Spinal cord (tissue), 10 donors: Measurements from ENCODE around the gene CST3. TPM values are rescaled to one million over a fixed set of nuclear protein-coding genes. Genes with fewer than 3 reads are reported as not detected.

Source experiments
- DNase-seq, 6 donors: peaks; one replicate each; pipeline versions ENCODE4 v3.0.0 to v3.0.0-alpha.2; 2013 to 2015; ENCODE audit warnings: low spot score in 6 of 6, low read depth in 4 of 6
- H3K27ac ChIP-seq: one replicate; pipeline ENCODE4 v1.5.1; 2013; ENCODE audit warnings: low read depth, low read length, control low read depth
- H3K27me3 ChIP-seq: one replicate; pipeline ENCODE4 v1.6.1; 2013; ENCODE audit warnings: low read length; ENCODE audit not compliant: control insufficient read depth, insufficient read depth
- H3K36me3 ChIP-seq: one replicate; pipeline ENCODE4 v1.6.1; 2013; ENCODE audit warnings: low read length; ENCODE audit not compliant: control insufficient read depth, insufficient read depth
- H3K4me1 ChIP-seq: one replicate; pipeline ENCODE4 v1.6.1; 2013; ENCODE audit warnings: low read length; ENCODE audit not compliant: control insufficient read depth, insufficient read depth
- H3K4me3 ChIP-seq: one replicate; pipeline ENCODE4 v1.5.1; 2013; ENCODE audit warnings: low read depth, low read length, control low read depth
- H3K9me3 ChIP-seq: one replicate; pipeline ENCODE4 v1.6.1; 2013; ENCODE audit warnings: low read length; ENCODE audit not compliant: control insufficient read depth, insufficient read depth
- WGBS: methylation state at CpG from one replicate; pipeline ENCODE4 v1.1.5; 2013; ENCODE audit warnings: missing lambda C conversion rate; ENCODE audit not compliant: insufficient coverage; 5-methylcytosine and 5-hydroxymethylcytosine counted together
- polyA plus RNA-seq, 2 donors: library from polyadenylated mRNA; unstranded; fragments of 120-200 nt; gene quantifications; one replicate each; pipeline ENCODE4 v1.2.1, GENCODE V29; 2013; ENCODE audit not compliant: insufficient read length in 2 of 2
- total RNA-seq, 2 donors: library from RNA; depleted of rRNA in 1 of 2; stranded (reverse); fragments of 120-200 nt in 1 of 2; fragments of >200 nt in 1 of 2; gene quantifications; one replicate each; pipeline versions ENCODE4 v1.2.3 to v1.2.4, GENCODE V29; 2013 to 2014
- donor health status: healthy.

Gene CST3
- total and polyA plus RNA-seq, 4 donors, result 465 to 2,096 (median 1,311) TPM

GRCh38 chr20:23649242-23649641, 11.5 kb upstream of the CST3 start:
- no peak for DNase-seq
- H3K9me3 ChIP-seq, result no peaks in the 10 kb centered on the region
- no peak overlapping the region for H3K27ac ChIP-seq
- no peaks in the 10 kb centered on the region for H3K36me3 ChIP-seq
- H3K4me1 ChIP-seq, result peaks cover 16% of the 10 kb centered on the region
- H3K4me3 ChIP-seq, result no peak overlapping the region
- no peaks in the 10 kb centered on the region for H3K27me3 ChIP-seq
- WGBS, result no CpG with 5 or more reads among the region's 2 CpGs

GRCh38 chr20:23647346-23647745, 9.6 kb upstream of the CST3 start:
- Histone ChIP-seq H3K27me3 (no peaks in the 10 kb centered on the region), H3K4me3 (no peak overlapping the region), H3K9me3 (no peaks in the 10 kb centered on the region), H3K27ac (no peak overlapping the region), H3K4me1 (peaks cover 4% of the 10 kb centered on the region), H3K36me3 (no peaks in the 10 kb centered on the region)
- DNase-seq, result no peak
- WGBS, result no CpG with 5 or more reads among the region's 2 CpGs

GRCh38 chr20:23646106-23646873, 8.5 kb upstream of the CST3 start:
- no peak for DNase-seq
- H3K36me3 ChIP-seq, result no peaks in the 10 kb centered on the region
- no peak overlapping the region for H3K27ac ChIP-seq
- H3K27me3 ChIP-seq, result no peaks in the 10 kb centered on the region
- H3K9me3 ChIP-seq, result no peaks in the 10 kb centered on the region
- WGBS, result 88% methylated on average over 3 of the region's 4 CpGs
- no peak overlapping the region for H3K4me3 ChIP-seq
- H3K4me1 ChIP-seq, result peaks cover 7% of the 10 kb centered on the region

- 100% methylated on average over 1 of the region's 1 CpG for WGBS
- no peaks in the 10 kb centered on the region for H3K27me3 ChIP-seq
- H3K4me3 ChIP-seq, result no peak overlapping the region
- H3K27ac ChIP-seq, result no peak overlapping the region
- no peak for DNase-seq
- H3K9me3 ChIP-seq, result no peaks in the 10 kb centered on the region
- no peaks in the 10 kb centered on the region for H3K36me3 ChIP-seq
- peaks cover 7% of the 10 kb centered on the region for H3K4me1 ChIP-seq
Measured at GRCh38 chr20:23645575-23645974, 7.8 kb upstream of the CST3 start.

- H3K36me3 ChIP-seq, result no peaks in the 10 kb centered on the region
- DNase-seq, result no peak
- no peak overlapping the region for H3K4me3 ChIP-seq
- 90% methylated on average over 6 of the region's 7 CpGs for WGBS
- H3K4me1 ChIP-seq, result peaks cover 7% of the 10 kb centered on the region
- H3K9me3 ChIP-seq, result no peaks in the 10 kb centered on the region
- no peaks in the 10 kb centered on the region for H3K27me3 ChIP-seq
- H3K27ac ChIP-seq, result no peak overlapping the region
Measured at GRCh38 chr20:23644164-23644563, 6.4 kb upstream of the CST3 start.

- Histone ChIP-seq H3K9me3 (no peaks in the 10 kb centered on the region), H3K4me1 (peaks cover 7% of the 10 kb centered on the region), H3K36me3 (no peaks in the 10 kb centered on the region), H3K27ac (no peak overlapping the region), H3K27me3 (no peaks in the 10 kb centered on the region), H3K4me3 (no peak overlapping the region)
- DNase-seq, result no peak
- WGBS, result 80% methylated on average over 2 of the region's 6 CpGs
Measured at GRCh38 chr20:23643659-23644058, 5.9 kb upstream of the CST3 start.

- no peak overlapping the region for H3K27ac ChIP-seq
- WGBS, result 70% methylated on average over 11 of the region's 12 CpGs
- DNase-seq, result no peak
- H3K36me3 ChIP-seq, result no peaks in the 10 kb centered on the region
- H3K4me1 ChIP-seq, result peaks cover 9% of the 10 kb centered on the region
- no peaks in the 10 kb centered on the region for H3K9me3 ChIP-seq
- H3K27me3 ChIP-seq, result no peaks in the 10 kb centered on the region
- H3K4me3 ChIP-seq, result no peak overlapping the region
Measured at GRCh38 chr20:23641936-23642751, 4.4 kb upstream of the CST3 start.

- no peak overlapping the region for H3K4me3 ChIP-seq
- no peaks in the 10 kb centered on the region for H3K27me3 ChIP-seq
- peaks cover 18% of the 10 kb centered on the region for H3K4me1 ChIP-seq
- WGBS, result 82% methylated on average over 10 of the region's 11 CpGs
- no peak for DNase-seq
- peaks cover 8% of the 10 kb centered on the region for H3K36me3 ChIP-seq
- no peaks in the 10 kb centered on the region for H3K9me3 ChIP-seq
- H3K27ac ChIP-seq, result no peak overlapping the region
Measured at GRCh38 chr20:23640671-23641667, 3.2 kb upstream of the CST3 start.

- Histone ChIP-seq H3K4me1 (peaks cover 24% of the 10 kb centered on the region), H3K9me3 (no peaks in the 10 kb centered on the region), H3K36me3 (peaks cover 9% of the 10 kb centered on the region), H3K27me3 (no peaks in the 10 kb centered on the region), H3K4me3 (no peak overlapping the region), H3K27ac (no peak overlapping the region)
- 84% methylated on average over 7 of the region's 8 CpGs for WGBS
- no peak for DNase-seq
Measured at GRCh38 chr20:23640018-23640601, 2.4 kb upstream of the CST3 start.
